GM10248 (cell line): Measurements from ENCODE around the gene B4GALNT1.

Source experiments
- CTCF ChIA-PET: fragments of 300-600 bp; sonication (Branson Sonifier 250); formaldehyde crosslinking; extraction: SDS; loops from one replicate; lab custom pipeline; 2021; ENCODE audit warnings: antibody characterized with exemption; lab: Yijun Ruan, JAX
- POLR2A ChIA-PET: fragments of 350-650 bp; sonication (Branson Sonifier 250); formaldehyde crosslinking; extraction: SDS; loops from one replicate; lab custom pipeline; 2020; ENCODE audit warnings: antibody characterized with exemption; lab: Yijun Ruan, JAX
- DNase-seq: peaks from one replicate; pipeline ENCODE4 v3.0.0; 2012; ENCODE audit errors: extremely low spot score
- TF ChIP-seq, protein P1 (sequence below): IDR thresholded peaks from 2 replicates; pipeline ENCODE4 v1.5.1; 2012; ENCODE audit warnings: mild to moderate bottlenecking, low read depth; ENCODE audit errors: extremely low read depth, missing control alignments, control extremely low read depth

B4GALNT1 gene

DNA sequence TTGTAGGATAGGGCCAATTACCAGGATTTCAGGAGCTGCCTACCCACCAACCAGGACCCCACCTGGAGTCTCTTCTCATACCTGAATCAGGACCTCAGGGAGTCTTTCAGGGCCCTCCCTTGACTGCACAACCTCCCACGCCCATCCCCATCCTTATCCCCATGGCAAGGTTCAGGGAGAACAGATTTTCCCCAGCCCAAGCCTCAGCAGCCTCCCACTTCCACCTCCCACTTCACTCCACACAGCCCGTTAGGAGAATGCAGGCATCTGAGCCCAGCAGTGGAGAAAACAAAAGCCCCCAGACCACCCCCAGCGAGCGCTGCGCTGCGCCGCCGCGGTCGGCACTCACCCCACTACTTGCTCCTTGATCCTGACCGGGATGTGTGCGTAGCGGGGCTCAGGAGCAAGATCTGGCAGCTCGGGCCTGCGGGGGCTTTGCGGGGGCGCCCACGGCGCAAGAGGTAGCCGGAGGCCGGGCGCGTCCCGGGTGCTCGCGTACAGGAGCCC lies 1.4 kb downstream of the B4GALNT1 start:
- TF ChIP-seq, protein P1, sequence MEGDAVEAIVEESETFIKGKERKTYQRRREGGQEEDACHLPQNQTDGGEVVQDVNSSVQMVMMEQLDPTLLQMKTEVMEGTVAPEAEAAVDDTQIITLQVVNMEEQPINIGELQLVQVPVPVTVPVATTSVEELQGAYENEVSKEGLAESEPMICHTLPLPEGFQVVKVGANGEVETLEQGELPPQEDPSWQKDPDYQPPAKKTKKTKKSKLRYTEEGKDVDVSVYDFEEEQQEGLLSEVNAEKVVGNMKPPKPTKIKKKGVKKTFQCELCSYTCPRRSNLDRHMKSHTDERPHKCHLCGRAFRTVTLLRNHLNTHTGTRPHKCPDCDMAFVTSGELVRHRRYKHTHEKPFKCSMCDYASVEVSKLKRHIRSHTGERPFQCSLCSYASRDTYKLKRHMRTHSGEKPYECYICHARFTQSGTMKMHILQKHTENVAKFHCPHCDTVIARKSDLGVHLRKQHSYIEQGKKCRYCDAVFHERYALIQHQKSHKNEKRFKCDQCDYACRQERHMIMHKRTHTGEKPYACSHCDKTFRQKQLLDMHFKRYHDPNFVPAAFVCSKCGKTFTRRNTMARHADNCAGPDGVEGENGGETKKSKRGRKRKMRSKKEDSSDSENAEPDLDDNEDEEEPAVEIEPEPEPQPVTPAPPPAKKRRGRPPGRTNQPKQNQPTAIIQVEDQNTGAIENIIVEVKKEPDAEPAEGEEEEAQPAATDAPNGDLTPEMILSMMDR: no peak
- ChIA-PET CTCF (interaction anchor here (1.2 to 5.9 kb wide), 5 partner anchors 10 to 57 kb away, joined by 3 to 71 read pairs (median 5); partner anchors contain the start of gene ARHGEF25), POLR2A (no interaction called here)
- no peak for DNase-seq

GRCh38 chr12:57630891-57631433 lies 2.0 kb downstream of the B4GALNT1 start:
- no peak for DNase-seq
- TF ChIP-seq, protein P1: no peak
- CTCF ChIA-PET: interaction anchor here (0.8 to 5.9 kb wide), 7 partner anchors 9 to 57 kb away, joined by 3 to 71 read pairs (median 4); partner anchors contain the start of gene ARHGEF25
- POLR2A ChIA-PET: no interaction called here

DNA sequence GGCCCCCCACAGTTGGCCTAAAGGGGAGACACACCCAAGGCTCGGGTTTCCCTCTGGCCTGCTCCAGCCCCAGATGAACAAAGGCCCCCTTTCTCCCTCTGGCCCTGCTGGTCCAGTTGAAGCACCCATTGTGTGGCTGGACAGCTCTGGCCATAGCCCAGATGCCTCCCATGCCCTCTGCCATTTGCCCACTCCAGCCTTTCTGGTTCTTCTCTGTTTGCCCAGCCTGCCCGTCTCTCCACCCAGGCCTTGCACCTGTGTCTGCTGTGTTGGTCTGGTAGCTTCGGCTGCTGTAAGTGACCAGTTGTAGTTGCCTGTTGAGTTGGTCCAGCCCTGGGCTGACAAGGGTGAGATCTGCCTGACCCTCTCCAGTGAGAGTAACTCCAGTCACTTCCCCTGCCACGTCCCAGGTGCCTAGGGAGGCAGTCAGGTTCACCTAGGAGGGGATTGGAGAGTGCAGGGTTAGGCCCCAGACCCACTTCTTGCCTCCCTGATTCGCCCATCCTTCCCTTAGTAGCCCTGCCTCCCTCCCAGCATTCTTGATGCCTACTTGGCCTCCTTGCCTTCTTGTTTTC lies 3.0 kb downstream of the B4GALNT1 start:
- TF ChIP-seq, protein P1: no peak
- DNase-seq: no peak
- ChIA-PET CTCF (interaction anchor here (1.1 to 5.9 kb wide), 7 partner anchors 8 to 56 kb away, joined by 3 to 71 read pairs (median 4); partner anchors contain the start of gene ARHGEF25), POLR2A (interaction anchor here (0.9 kb wide), 1 partner anchor 18 kb away, joined by 3 read pairs; the partner anchor contains the start of gene ARHGEF25)

DNA sequence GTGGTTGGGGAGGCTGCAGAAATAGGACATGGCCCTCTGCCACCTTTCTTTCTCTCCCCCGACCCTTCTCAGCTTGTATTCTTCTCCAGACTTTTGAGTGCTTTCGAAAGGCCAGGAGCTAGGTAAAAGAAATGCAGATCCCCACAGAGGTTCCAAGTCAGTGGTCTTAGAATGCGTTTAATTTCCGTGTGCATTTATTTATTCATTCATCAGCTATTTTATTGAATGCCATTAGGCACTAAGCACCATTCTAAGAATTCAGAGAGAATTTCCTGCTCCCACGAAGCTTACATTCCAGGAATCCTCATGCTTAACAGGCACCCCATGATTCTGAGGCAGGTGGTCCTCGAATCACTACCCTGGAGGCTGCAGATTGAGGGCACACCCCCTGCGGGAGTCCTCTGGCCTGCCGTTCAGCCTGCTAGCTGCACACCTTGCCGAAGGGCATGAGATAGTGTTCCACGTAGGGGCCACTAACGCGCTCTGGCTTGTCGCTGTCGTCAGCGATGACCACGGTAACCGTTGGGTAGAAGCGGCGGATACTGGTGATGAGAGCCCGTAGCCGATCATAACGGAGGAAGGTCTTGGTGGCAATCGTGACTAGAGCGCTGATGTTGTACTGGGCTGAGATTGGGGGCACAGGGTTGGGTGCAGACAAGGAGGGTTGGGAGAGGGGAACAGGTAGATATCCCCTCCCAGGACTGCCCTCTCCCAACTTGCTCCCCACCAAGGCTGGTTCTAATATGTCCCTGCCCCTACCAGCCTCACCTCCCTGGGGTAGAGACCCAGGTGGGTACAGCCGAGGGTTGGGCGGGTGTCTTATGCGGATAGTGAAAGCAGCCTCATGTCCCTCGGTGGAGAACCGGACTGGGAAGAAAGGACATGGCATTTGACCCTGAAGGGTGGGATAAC lies 4.5 kb downstream of the B4GALNT1 start:
- ChIA-PET POLR2A (no interaction called here), CTCF (interaction anchor here (1.1 to 2.4 kb wide), 4 partner anchors 12 to 45 kb away, joined by 3 to 10 read pairs (median 6); no protein-coding TSS in a partner anchor)
- TF ChIP-seq, protein P1: no peak
- no peak for DNase-seq

DNA sequence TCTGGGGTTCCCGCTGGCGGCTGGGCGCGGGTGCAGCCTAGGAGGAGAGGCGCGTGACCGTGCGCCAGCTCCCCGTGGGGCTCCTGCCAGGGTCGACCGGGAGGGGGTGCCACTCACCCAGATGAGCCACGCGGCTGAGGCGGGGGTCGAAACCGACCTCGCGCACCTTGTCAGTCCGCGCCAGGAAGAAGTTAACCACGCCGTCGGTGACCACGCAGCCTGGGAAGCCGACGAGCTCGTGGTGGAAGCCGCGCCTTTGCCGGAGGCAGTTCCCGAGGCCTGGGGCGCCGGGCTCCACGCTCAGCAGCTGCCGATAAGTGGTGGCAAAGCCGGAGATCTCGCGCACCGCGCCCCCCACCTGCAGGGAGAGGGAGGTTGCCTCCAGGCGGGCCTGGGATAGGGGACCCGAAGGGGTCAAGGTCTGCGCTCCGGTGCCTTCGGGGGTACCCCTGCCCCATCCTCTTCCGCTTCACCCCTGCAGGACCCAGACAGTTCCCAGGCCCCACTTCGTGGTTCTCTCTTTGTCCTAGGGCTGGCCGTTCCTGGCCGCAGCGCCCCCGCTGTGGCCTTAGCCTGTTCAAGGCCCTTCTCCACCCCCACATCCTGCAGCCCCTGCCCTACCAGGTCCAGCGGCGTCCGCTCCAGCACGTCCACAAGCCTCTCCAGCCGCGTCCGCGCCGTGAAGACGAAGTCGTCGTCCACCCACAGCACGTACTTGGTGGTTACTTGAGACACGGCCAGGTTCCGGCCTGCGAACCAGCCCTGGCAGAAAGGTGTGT lies 5.3 kb downstream of the B4GALNT1 start:
- CTCF ChIA-PET: interaction anchor here (1.1 to 2.4 kb wide), 3 partner anchors 12 to 44 kb away, joined by 3 to 10 read pairs (median 8); no protein-coding TSS in a partner anchor
- TF ChIP-seq, protein P1: peak; percentile 30
- POLR2A ChIA-PET: no interaction called here
- DNase-seq: no peak
